Esophagus (tissue), 2 donors: ENCODE results near the gene FRMD7. TPM values are rescaled to one million over a fixed set of nuclear protein-coding genes. Genes with fewer than 3 reads are reported as not detected.
"Not testable (repeated sequence)": the region's sequence is repeated elsewhere in the genome, so short reads cannot be mapped to it uniquely, and the experiment has no call there.

Source experiments
- H3K27ac ChIP-seq, 2 donors: one replicate each; pipeline ENCODE4 v1.5.1; 2013; ENCODE audit warnings: low read depth in 2 of 2, mild to moderate bottlenecking in 2 of 2, inconsistent platforms in 1 of 2, low read length in 1 of 2, moderate library complexity in 1 of 2
- H3K27me3 ChIP-seq, 2 donors: one replicate each; pipeline ENCODE4 v1.6.1; 2013; ENCODE audit warnings: low read length in 2 of 2, control low read depth in 1 of 2, mild to moderate bottlenecking in 1 of 2; ENCODE audit not compliant: insufficient read depth in 2 of 2, control insufficient read depth in 1 of 2
- H3K36me3 ChIP-seq, 2 donors: one replicate each; pipeline ENCODE4 v1.6.1; 2013; ENCODE audit warnings: low read length in 1 of 2; ENCODE audit not compliant: control insufficient read depth in 2 of 2, insufficient read depth in 2 of 2
- H3K4me1 ChIP-seq, 2 donors: one replicate each; pipeline ENCODE4 v1.6.1; 2013; ENCODE audit warnings: low read length in 1 of 2; ENCODE audit not compliant: control insufficient read depth in 2 of 2, insufficient read depth in 2 of 2
- H3K4me3 ChIP-seq, 2 donors: one replicate each; pipeline ENCODE4 v1.5.1; 2013; ENCODE audit warnings: low read length in 2 of 2, mild to moderate bottlenecking in 2 of 2, low read depth in 1 of 2, moderate library complexity in 1 of 2
- H3K9me3 ChIP-seq, 2 donors: one replicate each; pipeline ENCODE4 v1.6.1; 2013; ENCODE audit warnings: mild to moderate bottlenecking in 2 of 2, low read depth in 1 of 2, low read length in 1 of 2, moderate library complexity in 1 of 2; ENCODE audit not compliant: control insufficient read depth in 2 of 2, insufficient read depth in 1 of 2
- WGBS, 2 donors: extraction: QIAGEN DNeasy Blood & Tissue Kit; methylation state at CpG; one replicate each; pipeline ENCODE4 v1.1.7; 2013; 5-methylcytosine and 5-hydroxymethylcytosine counted together
- polyA plus RNA-seq, 2 donors: library from polyadenylated mRNA; stranded (reverse); fragments of 200-250 nt; gene quantifications; one replicate each; pipeline ENCODE4 v1.2.3, GENCODE V29; 2013
- donor health status: healthy with polysubstance abuse.
- donor health status: Bipolar disorder and iron deficiency.

Gene FRMD7
- polyA plus RNA-seq, 2 donors = 0.02 TPM; not detected in 1

GRCh38 chrX:132051778-132052177 is 76.0 kb downstream of the FRMD7 start:
- H3K36me3 ChIP-seq, H3K27me3 ChIP-seq: not testable (repeated sequence)

GRCh38 chrX:132046533-132046932 is 81.3 kb downstream of the FRMD7 start:
- no peak overlapping the region for H3K4me3 ChIP-seq
- H3K27ac ChIP-seq = no peak overlapping the region
- H3K4me1 ChIP-seq = no peaks in the 10 kb centered on the region
- no peaks in the 10 kb centered on the region for H3K36me3 ChIP-seq
- H3K27me3 ChIP-seq = peaks cover 0 to 2% of the 10 kb centered on the region in 2 donors
- 41 to 61% methylated on average over 2 of the region's 2 CpGs for WGBS, 2 donors
- no peaks in the 10 kb centered on the region for H3K9me3 ChIP-seq

More at GRCh38 chrX:132051778-132052177, 76.0 kb downstream of the FRMD7 start:
- H3K9me3 ChIP-seq, H3K4me1 ChIP-seq, H3K27ac ChIP-seq, H3K4me3 ChIP-seq: not testable (repeated sequence)

GRCh38 chrX:132045456-132045855 is 82.4 kb downstream of the FRMD7 start:
- WGBS, 2 donors = 52 to 86% methylated on average over 2 of the region's 2 CpGs
- no peaks in the 10 kb centered on the region for H3K4me1 ChIP-seq
- peaks cover 0 to 2% of the 10 kb centered on the region in 2 donors for H3K27me3 ChIP-seq
- no peaks in the 10 kb centered on the region for H3K36me3 ChIP-seq
- H3K4me3 ChIP-seq = no peak overlapping the region
- no peak overlapping the region for H3K27ac ChIP-seq
- no peaks in the 10 kb centered on the region for H3K9me3 ChIP-seq

- Histone ChIP-seq H3K27ac (no peak overlapping the region), H3K9me3 (no peaks in the 10 kb centered on the region), H3K36me3 (no peaks in the 10 kb centered on the region), H3K4me3 (no peak overlapping the region), H3K4me1 (no peaks in the 10 kb centered on the region), H3K27me3 (peaks cover 0 to 2% of the 10 kb centered on the region in 2 donors)
- 78 to 94% methylated on average over 4 of the region's 4 CpGs for WGBS, 2 donors
Observed at GRCh38 chrX:132044953-132045352, 82.9 kb downstream of the FRMD7 start.

GRCh38 chrX:132043977-132044376 is 83.8 kb downstream of the FRMD7 start:
- Histone ChIP-seq H3K4me3 (no peak overlapping the region), H3K36me3 (no peaks in the 10 kb centered on the region), H3K9me3 (no peaks in the 10 kb centered on the region), H3K4me1 (no peaks in the 10 kb centered on the region), H3K27me3 (peaks cover 0 to 2% of the 10 kb centered on the region in 2 donors), H3K27ac (no peak overlapping the region)
- 71 to 97% methylated on average over 2 of the region's 2 CpGs for WGBS, 2 donors

GRCh38 chrX:132041015-132041414 is 86.8 kb downstream of the FRMD7 start:
- H3K4me1 ChIP-seq = no peaks in the 10 kb centered on the region
- no peak overlapping the region for H3K4me3 ChIP-seq
- no peaks in the 10 kb centered on the region for H3K9me3 ChIP-seq
- H3K27me3 ChIP-seq = peaks cover 0 to 2% of the 10 kb centered on the region in 2 donors
- H3K27ac ChIP-seq = no peak overlapping the region
- WGBS, 2 donors = 74 to 81% methylated on average over 4 of the region's 4 CpGs
- H3K36me3 ChIP-seq = no peaks in the 10 kb centered on the region

GRCh38 chrX:132040066-132040465 is 87.8 kb downstream of the FRMD7 start:
- Histone ChIP-seq H3K27ac (no peak overlapping the region), H3K36me3 (no peaks in the 10 kb centered on the region), H3K4me3 (no peak overlapping the region), H3K27me3 (peaks cover 0 to 2% of the 10 kb centered on the region in 2 donors), H3K4me1 (no peaks in the 10 kb centered on the region), H3K9me3 (no peaks in the 10 kb centered on the region)
- 57 to 63% methylated on average over 2 of the region's 2 CpGs for WGBS, 2 donors

GRCh38 chrX:132037479-132037993 is 90.3 kb downstream of the FRMD7 start:
- WGBS, 2 donors = 53 to 67% methylated on average over 5 of the region's 5 CpGs
- no peaks in the 10 kb centered on the region for H3K27me3 ChIP-seq

GRCh38 chrX:132034648-132035047 is 93.2 kb downstream of the FRMD7 start:
- H3K4me1 ChIP-seq = no peaks in the 10 kb centered on the region
- no peak overlapping the region for H3K4me3 ChIP-seq
- no peaks in the 10 kb centered on the region for H3K36me3 ChIP-seq
- H3K27ac ChIP-seq = no peak overlapping the region
- WGBS, 2 donors = 78 to 97% methylated on average over 3 of the region's 3 CpGs
- H3K27me3 ChIP-seq = no peaks in the 10 kb centered on the region
- no peaks in the 10 kb centered on the region for H3K9me3 ChIP-seq

More at GRCh38 chrX:132037479-132037993, 90.3 kb downstream of the FRMD7 start:
- Histone ChIP-seq H3K4me1 (no peaks in the 10 kb centered on the region), H3K4me3 (no peak overlapping the region), H3K27ac (no peak overlapping the region), H3K9me3 (no peaks in the 10 kb centered on the region), H3K36me3 (no peaks in the 10 kb centered on the region)

GRCh38 chrX:132033166-132033565 is 94.7 kb downstream of the FRMD7 start:
- Histone ChIP-seq H3K36me3 (no peaks in the 10 kb centered on the region), H3K9me3 (no peaks in the 10 kb centered on the region), H3K4me1 (no peaks in the 10 kb centered on the region), H3K4me3 (no peak overlapping the region), H3K27me3 (no peaks in the 10 kb centered on the region), H3K27ac (no peak overlapping the region)
- 77 to 96% methylated on average over 3 of the region's 3 CpGs for WGBS, 2 donors
